ENCODE results near the gene MGLL. TPM values are rescaled to one million over a fixed set of nuclear protein-coding genes. Genes with fewer than 3 reads are reported as not detected.

MGLL gene
- total RNA-seq, 1 experiment from 2014 or later: 2.1 TPM

DNA sequence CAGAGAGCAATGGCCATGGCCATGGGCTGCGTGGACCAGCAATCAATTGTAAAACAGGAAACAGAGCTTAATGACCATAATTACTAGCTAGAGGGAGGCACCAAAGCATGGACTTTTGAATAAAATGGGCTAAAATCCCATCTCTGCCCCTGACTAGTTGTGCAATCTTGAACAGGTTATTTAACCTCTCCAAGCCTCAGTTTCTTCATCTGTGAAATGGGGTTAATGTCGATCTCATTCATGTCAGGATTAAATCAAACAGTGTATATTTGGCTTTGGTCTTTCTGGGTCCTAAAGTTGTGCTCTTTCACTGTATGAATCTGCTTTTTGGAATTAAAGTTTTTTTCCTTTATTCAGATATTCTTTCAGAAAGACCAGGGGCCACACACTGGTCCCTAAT is 113.5 kb downstream of the MGLL start:
- no peak for DNase-seq (ENCODE audit: low read depth, low spot score)
- Histone ChIP-seq H3K27ac (ENCODE audit: low read length) (no peak overlapping the region), H3K4me3 (ENCODE audit: low read depth in 2 of 2, low read length in 2 of 2) (no peak overlapping the region), H3K4me1 (ENCODE audit: control insufficient read depth, insufficient read depth, low read length) (no peaks in the 10 kb centered on the region), H3K36me3 (ENCODE audit: control insufficient read depth, insufficient read depth, low read length) (no peaks in the 10 kb centered on the region), H3K27me3 (ENCODE audit: control insufficient read depth, insufficient read depth, low read length) (no peaks in the 10 kb centered on the region), H3K9me3 (ENCODE audit: control insufficient read depth, insufficient read depth, low read depth, low read length) (no peaks in the 10 kb centered on the region)
- no peak for ATAC-seq
- in situ Hi-C loops (cut with HindIII; ENCODE audit: low pct_unique_long_range_greater_than_20kb, low sequenced_read_pairs): no loop called here
- intact Hi-C loops (cut with micrococcal nuclease; ENCODE audit: unreplicated experiment): no loop called here
- no TSS peak for BruUV-seq (replicated peaks)
- ChIA-PET POLR2A (no interaction called here), CTCF (no interaction called here)
- TF ChIP-seq, protein P1, sequence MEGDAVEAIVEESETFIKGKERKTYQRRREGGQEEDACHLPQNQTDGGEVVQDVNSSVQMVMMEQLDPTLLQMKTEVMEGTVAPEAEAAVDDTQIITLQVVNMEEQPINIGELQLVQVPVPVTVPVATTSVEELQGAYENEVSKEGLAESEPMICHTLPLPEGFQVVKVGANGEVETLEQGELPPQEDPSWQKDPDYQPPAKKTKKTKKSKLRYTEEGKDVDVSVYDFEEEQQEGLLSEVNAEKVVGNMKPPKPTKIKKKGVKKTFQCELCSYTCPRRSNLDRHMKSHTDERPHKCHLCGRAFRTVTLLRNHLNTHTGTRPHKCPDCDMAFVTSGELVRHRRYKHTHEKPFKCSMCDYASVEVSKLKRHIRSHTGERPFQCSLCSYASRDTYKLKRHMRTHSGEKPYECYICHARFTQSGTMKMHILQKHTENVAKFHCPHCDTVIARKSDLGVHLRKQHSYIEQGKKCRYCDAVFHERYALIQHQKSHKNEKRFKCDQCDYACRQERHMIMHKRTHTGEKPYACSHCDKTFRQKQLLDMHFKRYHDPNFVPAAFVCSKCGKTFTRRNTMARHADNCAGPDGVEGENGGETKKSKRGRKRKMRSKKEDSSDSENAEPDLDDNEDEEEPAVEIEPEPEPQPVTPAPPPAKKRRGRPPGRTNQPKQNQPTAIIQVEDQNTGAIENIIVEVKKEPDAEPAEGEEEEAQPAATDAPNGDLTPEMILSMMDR (IDR thresholded peaks at IDR 0.05): no peak
- TF ChIP-seq, protein P2, sequence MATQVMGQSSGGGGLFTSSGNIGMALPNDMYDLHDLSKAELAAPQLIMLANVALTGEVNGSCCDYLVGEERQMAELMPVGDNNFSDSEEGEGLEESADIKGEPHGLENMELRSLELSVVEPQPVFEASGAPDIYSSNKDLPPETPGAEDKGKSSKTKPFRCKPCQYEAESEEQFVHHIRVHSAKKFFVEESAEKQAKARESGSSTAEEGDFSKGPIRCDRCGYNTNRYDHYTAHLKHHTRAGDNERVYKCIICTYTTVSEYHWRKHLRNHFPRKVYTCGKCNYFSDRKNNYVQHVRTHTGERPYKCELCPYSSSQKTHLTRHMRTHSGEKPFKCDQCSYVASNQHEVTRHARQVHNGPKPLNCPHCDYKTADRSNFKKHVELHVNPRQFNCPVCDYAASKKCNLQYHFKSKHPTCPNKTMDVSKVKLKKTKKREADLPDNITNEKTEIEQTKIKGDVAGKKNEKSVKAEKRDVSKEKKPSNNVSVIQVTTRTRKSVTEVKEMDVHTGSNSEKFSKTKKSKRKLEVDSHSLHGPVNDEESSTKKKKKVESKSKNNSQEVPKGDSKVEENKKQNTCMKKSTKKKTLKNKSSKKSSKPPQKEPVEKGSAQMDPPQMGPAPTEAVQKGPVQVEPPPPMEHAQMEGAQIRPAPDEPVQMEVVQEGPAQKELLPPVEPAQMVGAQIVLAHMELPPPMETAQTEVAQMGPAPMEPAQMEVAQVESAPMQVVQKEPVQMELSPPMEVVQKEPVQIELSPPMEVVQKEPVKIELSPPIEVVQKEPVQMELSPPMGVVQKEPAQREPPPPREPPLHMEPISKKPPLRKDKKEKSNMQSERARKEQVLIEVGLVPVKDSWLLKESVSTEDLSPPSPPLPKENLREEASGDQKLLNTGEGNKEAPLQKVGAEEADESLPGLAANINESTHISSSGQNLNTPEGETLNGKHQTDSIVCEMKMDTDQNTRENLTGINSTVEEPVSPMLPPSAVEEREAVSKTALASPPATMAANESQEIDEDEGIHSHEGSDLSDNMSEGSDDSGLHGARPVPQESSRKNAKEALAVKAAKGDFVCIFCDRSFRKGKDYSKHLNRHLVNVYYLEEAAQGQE (IDR thresholded peaks at IDR 0.05; ENCODE audit: insufficient read depth in 1 of 2, low read depth in 2 of 2, low read length in 1 of 2): no peak
- TF ChIP-seq TCF7L2 (IDR thresholded peaks at IDR 0.05; ENCODE audit: low read depth, low read length): no peak
- no peak for TF ChIP-seq SIN3A (IDR thresholded peaks at IDR 0.05; ENCODE audit: borderline replicate concordance, insufficient read depth, low read depth, low read length)
- no peak for TF ChIP-seq POLR2AphosphoS5 (IDR thresholded peaks at IDR 0.05; ENCODE audit: low read depth, low read length)

DNA sequence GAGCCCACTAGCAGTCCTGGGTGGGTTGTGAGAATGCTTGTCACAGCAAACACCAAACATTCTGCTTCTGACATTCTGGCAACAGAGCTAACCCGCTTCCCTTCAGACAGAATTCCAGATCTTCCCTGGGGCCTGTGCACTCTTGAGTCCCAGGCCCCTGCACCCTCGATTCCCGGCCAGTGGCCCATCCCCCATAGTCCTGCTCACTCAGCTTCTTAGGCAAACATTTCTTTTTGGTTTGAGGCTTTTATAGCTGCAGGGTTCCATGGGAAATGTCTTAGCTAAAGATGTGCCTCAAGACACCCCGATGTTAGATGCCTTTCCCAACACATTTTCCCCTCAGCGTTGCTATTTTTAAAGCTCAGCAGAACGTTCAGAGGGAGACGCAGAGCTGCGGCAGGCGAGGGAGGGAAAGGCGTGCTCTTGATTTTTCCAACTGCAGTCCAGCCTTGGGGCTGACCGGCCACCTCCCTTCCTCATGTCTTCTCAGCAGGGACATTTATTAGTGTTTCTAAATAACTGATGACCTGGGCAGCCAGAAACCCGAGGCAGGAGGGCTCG is 114.4 kb downstream of the MGLL start:
- Histone ChIP-seq H3K4me1 (ENCODE audit: control insufficient read depth, insufficient read depth, low read length) (no peaks in the 10 kb centered on the region), H3K36me3 (ENCODE audit: control insufficient read depth, insufficient read depth, low read length) (no peaks in the 10 kb centered on the region), H3K27ac (ENCODE audit: low read length) (no peak overlapping the region), H3K4me3 (ENCODE audit: low read depth in 2 of 2, low read length in 2 of 2) (no peak overlapping the region), H3K9me3 (ENCODE audit: control insufficient read depth, insufficient read depth, low read depth, low read length) (no peaks in the 10 kb centered on the region), H3K27me3 (ENCODE audit: control insufficient read depth, insufficient read depth, low read length) (0 out of 2 replicates have a peak, but pooled peaks cover 2% of the 10 kb centered on the region)
- TF ChIP-seq, protein P2 (IDR thresholded peaks at IDR 0.05; ENCODE audit: insufficient read depth in 1 of 2, low read depth in 2 of 2, low read length in 1 of 2): no peak
- no peak for TF ChIP-seq POLR2AphosphoS5 (IDR thresholded peaks at IDR 0.05; ENCODE audit: low read depth, low read length)
- TF ChIP-seq, protein P1 (IDR thresholded peaks at IDR 0.05): no peak
- TF ChIP-seq TCF7L2 (IDR thresholded peaks at IDR 0.05; ENCODE audit: low read depth, low read length): no peak
- no peak for TF ChIP-seq SIN3A (IDR thresholded peaks at IDR 0.05; ENCODE audit: borderline replicate concordance, insufficient read depth, low read depth, low read length)
- no peak for ATAC-seq
- no peak for DNase-seq (ENCODE audit: low read depth, low spot score)
- intact Hi-C loops (cut with micrococcal nuclease; ENCODE audit: unreplicated experiment): no loop called here
- in situ Hi-C loops (cut with HindIII; ENCODE audit: low pct_unique_long_range_greater_than_20kb, low sequenced_read_pairs): no loop called here
- no TSS peak for BruUV-seq (replicated peaks)
- ChIA-PET POLR2A (no interaction called here), CTCF (no interaction called here)
